Activated T-cell treated with anti-CD3 and anti-CD28 coated beads, Interleukin-2, amount 50 U/mL, for 72 hours (primary cell): Measurements from ENCODE around the gene PTPRM. TPM values are rescaled to one million over a fixed set of nuclear protein-coding genes. Genes with fewer than 3 reads are reported as not detected.

Experiments used
- ATAC-seq, 2 donors: fragments of 150-1000 bp; cut with Tn5 transposase; replicated peaks in 1 of 2; 2 replicates each; pipeline ENCODE4 v1.10.0; 2021; ENCODE audit warnings: moderate library complexity in 2 of 2, mild to moderate bottlenecking in 1 of 2
- DNase-seq, 2 donors: peaks; one replicate each; pipeline ENCODE4 v3.0.0; 2021 to 2022; ENCODE audit warnings: mixed read lengths in 1 of 2
- H3K27ac Mint-ChIP-seq: one replicate; pipeline ENCODE4 v1.8.0; 2022; ENCODE audit warnings: mild to moderate bottlenecking, moderate library complexity, mixed read lengths
- H3K27me3 Mint-ChIP-seq: one replicate; pipeline ENCODE4 v1.8.0; 2022; ENCODE audit warnings: low read depth, mixed read lengths
- H3K36me3 Mint-ChIP-seq, 2 donors: one replicate each; pipeline ENCODE4 v1.8.0; 2022; ENCODE audit warnings: mixed read lengths in 2 of 2, mild to moderate bottlenecking in 1 of 2; ENCODE audit not compliant: insufficient read depth in 2 of 2
- H3K4me1 Mint-ChIP-seq: one replicate; pipeline ENCODE4 v1.8.0; 2022; ENCODE audit warnings: low read depth, mixed read lengths
- H3K4me3 Mint-ChIP-seq, 2 donors: one replicate each; pipeline ENCODE4 v1.8.0; 2022; ENCODE audit warnings: mild to moderate bottlenecking in 2 of 2, mixed read lengths in 2 of 2, moderate library complexity in 2 of 2
- H3K9me3 Mint-ChIP-seq, 2 donors: one replicate each; pipeline ENCODE4 v1.8.0; 2022; ENCODE audit warnings: mixed read lengths in 2 of 2
- total RNA-seq, 2 donors: library from RNA; stranded (reverse); gene quantifications; one replicate each; pipeline ENCODE4 v1.2.3, GENCODE V29; 2022

PTPRM gene
- total RNA-seq, 2 donors from 2014 or later, result 6.3 to 21.3 TPM

GRCh38 chr18:7878265-7879211 is 311.4 kb downstream of the PTPRM start:
- Mint-ChIP-seq H3K9me3 (no peaks in the 10 kb centered on the region), H3K4me1 (no peaks in the 10 kb centered on the region), H3K27me3 (no peaks in the 10 kb centered on the region), H3K36me3 (no peaks in the 10 kb centered on the region), H3K27ac (peak overlapping the region; percentile 50), H3K4me3 (peak overlapping the region in 1 of 2 donors; percentile 15)
- ATAC-seq, result peak in 1 of 2 donors; percentile 84
- DNase-seq, result no peak

GRCh38 chr18:7879717-7880116 is 312.6 kb downstream of the PTPRM start:
- H3K9me3 Mint-ChIP-seq, result no peaks in the 10 kb centered on the region
- no peak for ATAC-seq
- H3K27me3 Mint-ChIP-seq, result no peaks in the 10 kb centered on the region
- H3K27ac Mint-ChIP-seq, result no peak overlapping the region
- no peaks in the 10 kb centered on the region for H3K4me1 Mint-ChIP-seq
- H3K36me3 Mint-ChIP-seq, result no peaks in the 10 kb centered on the region
- H3K4me3 Mint-ChIP-seq, result no peak overlapping the region
- no peak for DNase-seq

- Mint-ChIP-seq H3K4me3 (peak overlapping the region in 1 of 2 donors; percentile 45), H3K27me3 (no peaks in the 10 kb centered on the region), H3K36me3 (no peaks in the 10 kb centered on the region), H3K9me3 (no peaks in the 10 kb centered on the region), H3K4me1 (no peaks in the 10 kb centered on the region), H3K27ac (no peak overlapping the region)
- DNase-seq (no peak), ATAC-seq (no peak)
Observed at GRCh38 chr18:7885865-7886264, 318.7 kb downstream of the PTPRM start.

- DNase-seq, result no peak
- no peaks in the 10 kb centered on the region for H3K27me3 Mint-ChIP-seq
- H3K36me3 Mint-ChIP-seq, result no peaks in the 10 kb centered on the region
- H3K4me3 Mint-ChIP-seq, result peak overlapping the region in 1 of 2 donors; percentile 45
- H3K27ac Mint-ChIP-seq, result no peak overlapping the region
- no peaks in the 10 kb centered on the region for H3K4me1 Mint-ChIP-seq
- ATAC-seq, result peak in 1 of 2 donors; percentile 36
- no peaks in the 10 kb centered on the region for H3K9me3 Mint-ChIP-seq
Observed at GRCh38 chr18:7886436-7886835, 319.3 kb downstream of the PTPRM start.

- Mint-ChIP-seq H3K36me3 (no peaks in the 10 kb centered on the region), H3K9me3 (no peaks in the 10 kb centered on the region), H3K27ac (peak overlapping the region; percentile 42), H3K4me1 (no peaks in the 10 kb centered on the region), H3K27me3 (no peaks in the 10 kb centered on the region), H3K4me3 (no peak overlapping the region)
- ATAC-seq (peak in 1 of 2 donors; percentile 64), DNase-seq (no peak)
Observed at GRCh38 chr18:7889515-7889914, 322.4 kb downstream of the PTPRM start.

GRCh38 chr18:7890075-7890474 is 323.0 kb downstream of the PTPRM start:
- Mint-ChIP-seq H3K36me3 (no peaks in the 10 kb centered on the region), H3K4me1 (no peaks in the 10 kb centered on the region), H3K27ac (no peak overlapping the region), H3K27me3 (no peaks in the 10 kb centered on the region), H3K9me3 (no peaks in the 10 kb centered on the region), H3K4me3 (no peak overlapping the region)
- DNase-seq (no peak), ATAC-seq (no peak)

GRCh38 chr18:7892556-7892955 is 325.4 kb downstream of the PTPRM start:
- Mint-ChIP-seq H3K27me3 (no peaks in the 10 kb centered on the region), H3K4me1 (no peaks in the 10 kb centered on the region), H3K4me3 (no peak overlapping the region), H3K27ac (no peak overlapping the region), H3K36me3 (no peaks in the 10 kb centered on the region), H3K9me3 (no peaks in the 10 kb centered on the region)
- ATAC-seq (no peak), DNase-seq (no peak)

- Mint-ChIP-seq H3K4me1 (no peaks in the 10 kb centered on the region), H3K9me3 (no peaks in the 10 kb centered on the region), H3K27ac (no peak overlapping the region), H3K36me3 (no peaks in the 10 kb centered on the region), H3K4me3 (no peak overlapping the region), H3K27me3 (no peaks in the 10 kb centered on the region)
- ATAC-seq (no peak), DNase-seq (no peak)
Observed at GRCh38 chr18:7894592-7894991, 327.5 kb downstream of the PTPRM start.

GRCh38 chr18:7895346-7895745 is 328.2 kb downstream of the PTPRM start:
- no peaks in the 10 kb centered on the region for H3K9me3 Mint-ChIP-seq
- ATAC-seq (no peak), DNase-seq (no peak)
- H3K36me3 Mint-ChIP-seq, result no peaks in the 10 kb centered on the region
- H3K4me1 Mint-ChIP-seq, result no peaks in the 10 kb centered on the region
- H3K27me3 Mint-ChIP-seq, result no peaks in the 10 kb centered on the region
- no peak overlapping the region for H3K27ac Mint-ChIP-seq
- no peak overlapping the region for H3K4me3 Mint-ChIP-seq

- H3K36me3 Mint-ChIP-seq, result no peaks in the 10 kb centered on the region
Observed at GRCh38 chr18:7896161-7896560, 329.0 kb downstream of the PTPRM start.

GRCh38 chr18:7896805-7897518 is 329.8 kb downstream of the PTPRM start:
- ATAC-seq (no peak), DNase-seq (no peak)
- H3K36me3 Mint-ChIP-seq, result no peaks in the 10 kb centered on the region

More at GRCh38 chr18:7896161-7896560, 329.0 kb downstream of the PTPRM start:
- Mint-ChIP-seq H3K27ac (no peak overlapping the region), H3K4me1 (no peaks in the 10 kb centered on the region), H3K9me3 (no peaks in the 10 kb centered on the region), H3K4me3 (no peak overlapping the region), H3K27me3 (no peaks in the 10 kb centered on the region)
- no peak for DNase-seq
- ATAC-seq, result no peak

GRCh38 chr18:7898181-7898580 is 331.1 kb downstream of the PTPRM start:
- H3K4me1 Mint-ChIP-seq, result no peaks in the 10 kb centered on the region
- ATAC-seq, result no peak

More at GRCh38 chr18:7896805-7897518, 329.8 kb downstream of the PTPRM start:
- no peaks in the 10 kb centered on the region for H3K4me1 Mint-ChIP-seq
- H3K9me3 Mint-ChIP-seq, result no peaks in the 10 kb centered on the region
- H3K4me3 Mint-ChIP-seq, result no peak overlapping the region
- no peaks in the 10 kb centered on the region for H3K27me3 Mint-ChIP-seq
- no peak overlapping the region for H3K27ac Mint-ChIP-seq

GRCh38 chr18:7899078-7899477 is 332.0 kb downstream of the PTPRM start:
- H3K36me3 Mint-ChIP-seq, result no peaks in the 10 kb centered on the region

More at GRCh38 chr18:7898181-7898580, 331.1 kb downstream of the PTPRM start:
- no peak overlapping the region for H3K4me3 Mint-ChIP-seq
- no peak for DNase-seq
- no peaks in the 10 kb centered on the region for H3K9me3 Mint-ChIP-seq
- H3K36me3 Mint-ChIP-seq, result no peaks in the 10 kb centered on the region
- H3K27me3 Mint-ChIP-seq, result no peaks in the 10 kb centered on the region
- no peak overlapping the region for H3K27ac Mint-ChIP-seq

More at GRCh38 chr18:7899078-7899477, 332.0 kb downstream of the PTPRM start:
- ATAC-seq (no peak), DNase-seq (no peak)
- no peaks in the 10 kb centered on the region for H3K9me3 Mint-ChIP-seq
- no peak overlapping the region for H3K27ac Mint-ChIP-seq
- H3K4me1 Mint-ChIP-seq, result no peaks in the 10 kb centered on the region
- no peaks in the 10 kb centered on the region for H3K27me3 Mint-ChIP-seq
- H3K4me3 Mint-ChIP-seq, result no peak overlapping the region
